ENCODE measurements around the gene SNU13.

SNU13 gene

DNA sequence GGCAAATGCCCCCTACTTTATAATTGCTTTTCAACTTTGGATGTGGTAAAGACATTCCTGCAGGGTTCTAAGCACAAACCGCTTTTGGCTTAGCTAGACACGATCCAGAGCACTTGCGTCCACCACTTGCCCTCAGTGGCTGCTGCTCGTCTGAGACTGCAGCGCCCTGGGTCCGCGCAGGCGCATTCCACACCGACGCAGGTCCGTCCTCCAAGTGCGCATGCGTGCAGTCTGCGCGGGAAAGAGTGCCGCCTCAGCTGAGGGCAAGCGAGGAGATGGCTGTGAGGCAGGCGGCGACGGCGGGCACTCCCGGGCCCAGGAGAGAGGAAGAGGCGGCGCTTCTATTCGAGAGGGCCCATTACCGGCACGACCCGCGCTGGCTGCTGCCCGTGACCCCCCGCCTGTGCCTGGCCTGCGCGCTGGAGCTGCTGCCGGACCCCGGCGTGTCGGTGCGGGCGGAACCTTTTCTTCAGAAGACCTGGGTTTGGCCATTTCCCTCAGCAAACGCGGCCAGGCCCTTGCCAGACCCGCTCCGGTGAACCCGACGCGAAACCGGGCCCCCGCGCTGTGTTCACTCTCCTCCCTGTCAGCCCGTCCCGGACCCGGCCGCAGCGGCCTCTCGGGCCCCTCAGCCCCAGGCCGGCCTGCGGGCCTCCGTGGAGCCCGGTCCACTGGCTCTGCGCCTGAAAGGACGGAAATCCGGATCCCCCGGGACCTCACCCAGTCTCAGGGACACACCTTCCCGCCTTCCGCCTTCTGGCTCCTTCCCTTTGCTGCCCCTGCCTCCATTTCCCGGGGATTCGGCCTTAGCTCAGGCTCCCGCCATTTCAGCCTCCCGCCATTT lies 10.8 kb upstream of the SNU13 start, which contains the start of gene MEI1:
Gene MEI1 (plus strand): TSS at position 240 of the 844 bp plus-strand sequence. CDS start 36 bp downstream, at position 276.
- Histone ChIP-seq H3K79me2 (no peaks in the 10 kb centered on the region), H3K9me3 (ENCODE audit: control insufficient read depth, low read length) (no peaks in the 10 kb centered on the region), H3K4me2 (ENCODE audit: low read length) (peak within 1 kb of the TSS; percentile 65), H3K4me3 (ENCODE audit: low read depth, low read length) (no peak within 1 kb of the TSS), H3K27me3 (ENCODE audit: control insufficient read depth, insufficient read depth, low read length) (no peaks in the 10 kb centered on the region), H2AFZ (peak within 1 kb of the TSS; percentile 64), H3K4me1 (no peaks in the 10 kb centered on the region), H3K36me3 (ENCODE audit: control insufficient read depth, insufficient read depth, low read length) (no peaks in the 10 kb centered on the region), H3K9ac (no peak within 1 kb of the TSS), H3K27ac (no peak within 1 kb of the TSS)
- TF ChIP-seq, protein P1, sequence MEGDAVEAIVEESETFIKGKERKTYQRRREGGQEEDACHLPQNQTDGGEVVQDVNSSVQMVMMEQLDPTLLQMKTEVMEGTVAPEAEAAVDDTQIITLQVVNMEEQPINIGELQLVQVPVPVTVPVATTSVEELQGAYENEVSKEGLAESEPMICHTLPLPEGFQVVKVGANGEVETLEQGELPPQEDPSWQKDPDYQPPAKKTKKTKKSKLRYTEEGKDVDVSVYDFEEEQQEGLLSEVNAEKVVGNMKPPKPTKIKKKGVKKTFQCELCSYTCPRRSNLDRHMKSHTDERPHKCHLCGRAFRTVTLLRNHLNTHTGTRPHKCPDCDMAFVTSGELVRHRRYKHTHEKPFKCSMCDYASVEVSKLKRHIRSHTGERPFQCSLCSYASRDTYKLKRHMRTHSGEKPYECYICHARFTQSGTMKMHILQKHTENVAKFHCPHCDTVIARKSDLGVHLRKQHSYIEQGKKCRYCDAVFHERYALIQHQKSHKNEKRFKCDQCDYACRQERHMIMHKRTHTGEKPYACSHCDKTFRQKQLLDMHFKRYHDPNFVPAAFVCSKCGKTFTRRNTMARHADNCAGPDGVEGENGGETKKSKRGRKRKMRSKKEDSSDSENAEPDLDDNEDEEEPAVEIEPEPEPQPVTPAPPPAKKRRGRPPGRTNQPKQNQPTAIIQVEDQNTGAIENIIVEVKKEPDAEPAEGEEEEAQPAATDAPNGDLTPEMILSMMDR (IDR thresholded peaks at IDR 0.05) = no peak

DNA sequence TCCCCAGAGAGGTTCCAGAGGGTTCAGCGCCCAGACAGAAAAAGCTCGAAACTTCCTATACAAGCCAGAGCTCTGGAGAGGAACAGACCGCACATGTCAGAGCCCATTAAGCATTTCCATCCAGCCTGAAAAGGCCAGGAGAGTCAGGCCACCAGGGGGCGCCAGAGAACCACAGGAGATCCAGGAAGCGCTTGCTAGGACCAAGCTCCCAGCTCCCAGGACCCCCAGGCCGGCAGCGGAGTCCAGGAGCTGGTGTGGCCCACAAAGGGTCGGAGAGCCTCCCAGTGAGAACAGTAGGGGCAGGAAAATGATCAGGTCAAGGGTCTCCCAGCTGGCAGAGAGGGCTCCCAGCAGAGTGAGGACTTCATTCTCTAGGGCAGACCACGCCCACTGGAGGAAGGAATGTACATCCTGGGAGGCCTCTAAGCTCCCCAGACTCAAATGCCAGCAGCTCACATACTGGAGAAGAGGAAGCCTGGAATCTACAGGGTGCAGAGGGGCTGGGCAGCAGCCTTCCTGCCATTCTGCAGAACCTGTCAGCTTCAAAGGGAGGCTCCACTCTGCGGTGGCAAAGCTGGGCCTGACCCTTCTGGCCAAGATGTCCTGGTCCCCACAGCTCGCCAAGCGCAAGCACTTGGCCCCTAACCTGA lies 8.6 kb upstream of the SNU13 start:
- H3K4me2 ChIP-seq (ENCODE audit: low read length) = peak overlapping the region; percentile 52
- H3K27ac ChIP-seq = no peak overlapping the region
- H3K27me3 ChIP-seq (ENCODE audit: control insufficient read depth, insufficient read depth, low read length) = no peaks in the 10 kb centered on the region
- TF ChIP-seq, protein P1 (IDR thresholded peaks at IDR 0.05) = peak; percentile 90
- H2AFZ ChIP-seq = peak overlapping the region; percentile 77
- H3K9me3 ChIP-seq (ENCODE audit: control insufficient read depth, low read length) = no peaks in the 10 kb centered on the region
- H3K9ac ChIP-seq = no peak overlapping the region
- no peaks in the 10 kb centered on the region for H3K36me3 ChIP-seq (ENCODE audit: control insufficient read depth, insufficient read depth, low read length)
- no peak overlapping the region for H3K4me3 ChIP-seq (ENCODE audit: low read depth, low read length)
- H3K79me2 ChIP-seq = no peaks in the 10 kb centered on the region
- H3K4me1 ChIP-seq = no peaks in the 10 kb centered on the region

DNA sequence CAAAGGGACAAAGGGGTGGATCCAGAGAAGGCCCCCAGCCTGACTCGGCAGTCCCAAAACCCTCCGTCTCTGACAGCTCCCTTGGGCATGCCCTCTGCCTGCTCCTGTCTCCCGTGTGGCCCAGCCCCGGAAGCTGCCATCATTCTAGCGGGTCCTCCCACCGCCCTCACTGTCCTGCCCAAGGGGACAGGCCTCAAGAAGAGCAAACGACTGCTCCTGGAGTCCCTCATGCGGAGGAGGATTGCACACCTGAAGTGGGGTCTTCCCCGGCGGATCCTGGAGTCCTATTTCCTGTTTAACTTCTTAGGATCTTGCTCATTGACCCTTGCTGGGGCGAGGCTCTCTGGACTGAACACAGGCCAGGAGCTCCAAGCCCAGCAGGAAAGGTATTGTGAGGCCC lies 8.0 kb upstream of the SNU13 start:
- H3K36me3 ChIP-seq (ENCODE audit: control insufficient read depth, insufficient read depth, low read length) = no peaks in the 10 kb centered on the region
- H3K4me1 ChIP-seq = no peaks in the 10 kb centered on the region
- no peaks in the 10 kb centered on the region for H3K27me3 ChIP-seq (ENCODE audit: control insufficient read depth, insufficient read depth, low read length)
- peak overlapping the region; percentile 77 for H2AFZ ChIP-seq
- H3K4me2 ChIP-seq (ENCODE audit: low read length) = no peak overlapping the region
- H3K9me3 ChIP-seq (ENCODE audit: control insufficient read depth, low read length) = no peaks in the 10 kb centered on the region
- H3K79me2 ChIP-seq = no peaks in the 10 kb centered on the region
- TF ChIP-seq, protein P1 (IDR thresholded peaks at IDR 0.05) = no peak
- no peak overlapping the region for H3K4me3 ChIP-seq (ENCODE audit: low read depth, low read length)
- H3K27ac ChIP-seq = no peak overlapping the region
- H3K9ac ChIP-seq = no peak overlapping the region

DNA sequence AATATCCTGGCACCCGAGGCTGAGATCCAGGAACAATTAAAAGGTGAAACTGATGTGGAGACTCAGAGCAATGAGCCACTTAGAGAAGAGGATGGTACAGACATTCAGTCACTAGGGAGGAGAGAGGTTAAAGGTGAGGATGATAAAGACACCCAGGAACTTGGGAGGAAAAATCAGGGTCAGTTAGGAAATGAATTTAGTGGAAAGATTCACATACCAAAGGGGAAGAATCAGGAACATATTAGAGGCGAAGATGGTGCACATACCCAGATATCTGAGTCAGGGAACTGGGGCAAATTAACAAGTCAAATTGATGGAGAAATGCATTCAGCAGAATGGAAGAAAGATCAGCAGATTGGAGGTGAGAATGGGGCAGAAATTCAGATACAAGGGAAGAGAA lies 6.5 kb upstream of the SNU13 start:
- TF ChIP-seq, protein P1 (IDR thresholded peaks at IDR 0.05) = no peak
- H3K4me1 ChIP-seq = no peaks in the 10 kb centered on the region
- no peaks in the 10 kb centered on the region for H3K9me3 ChIP-seq (ENCODE audit: control insufficient read depth, low read length)
- H3K27ac ChIP-seq = no peak overlapping the region
- H3K36me3 ChIP-seq (ENCODE audit: control insufficient read depth, insufficient read depth, low read length) = no peaks in the 10 kb centered on the region
- H2AFZ ChIP-seq = no peak overlapping the region
- H3K9ac ChIP-seq = no peak overlapping the region
- H3K4me2 ChIP-seq (ENCODE audit: low read length) = no peak overlapping the region
- no peaks in the 10 kb centered on the region for H3K79me2 ChIP-seq
- no peak overlapping the region for H3K4me3 ChIP-seq (ENCODE audit: low read depth, low read length)
- H3K27me3 ChIP-seq (ENCODE audit: control insufficient read depth, insufficient read depth, low read length) = no peaks in the 10 kb centered on the region
